ENCODE results near the gene PAX2. TPM values are rescaled to one million over a fixed set of nuclear protein-coding genes. Genes with fewer than 3 reads are reported as not detected.
"Not testable (repeated sequence)": the region's sequence is repeated elsewhere in the genome, so short reads cannot be mapped to it uniquely, and the experiment has no call there.

PAX2 gene
- not detected for total RNA-seq

- DNase-seq (ENCODE audit: low spot score) (no peak), ATAC-seq (no peak)
- intact Hi-C loops (cut with DNase I): no loop called here
These were observed at the start of gene PAX2 for GRCh38 chr10:100744987-100745881. Gene PAX2 (plus strand): TSS chr10:100745582. CDS start chr10:100746261, 679 bp downstream.

- ATAC-seq (no peak), DNase-seq (ENCODE audit: low spot score) (no peak)
- intact Hi-C loops (cut with DNase I): no loop called here
These were observed 48.9 kb upstream of the PAX2 start for GRCh38 chr10:100696477-100696901.

- no peak for DNase-seq (ENCODE audit: low spot score)
- intact Hi-C loops (cut with DNase I): no loop called here
- no peak for ATAC-seq
These were observed 48.3 kb upstream of the PAX2 start for GRCh38 chr10:100697070-100697469.

- ATAC-seq (no peak), DNase-seq (ENCODE audit: low spot score) (no peak)
- intact Hi-C loops (cut with DNase I): no loop called here
These were observed 47.8 kb upstream of the PAX2 start for GRCh38 chr10:100697631-100698030.

GRCh38 chr10:100701704-100702103 lies 43.7 kb upstream of the PAX2 start:
- ATAC-seq; intact Hi-C loops (cut with DNase I); DNase-seq (ENCODE audit: low spot score): not testable (repeated sequence)

GRCh38 chr10:100705139-100705538 lies 40.2 kb upstream of the PAX2 start:
- intact Hi-C loops (cut with DNase I): no loop called here
- DNase-seq (ENCODE audit: low spot score) (no peak), ATAC-seq (no peak)

- intact Hi-C loops (cut with DNase I): no loop called here
- ATAC-seq (no peak), DNase-seq (ENCODE audit: low spot score) (no peak)
These were observed 38.0 kb upstream of the PAX2 start for GRCh38 chr10:100707261-100707848.

- ATAC-seq: no peak
- intact Hi-C loops (cut with DNase I): no loop called here
- DNase-seq (ENCODE audit: low spot score): no peak
These were observed 36.0 kb upstream of the PAX2 start for GRCh38 chr10:100709146-100710082.

GRCh38 chr10:100710151-100710871 lies 35.1 kb upstream of the PAX2 start:
- ATAC-seq (no peak), DNase-seq (ENCODE audit: low spot score) (no peak)
- intact Hi-C loops (cut with DNase I): no loop called here

- ATAC-seq (no peak), DNase-seq (ENCODE audit: low spot score) (no peak)
- intact Hi-C loops (cut with DNase I): no loop called here
These were observed 32.1 kb upstream of the PAX2 start for GRCh38 chr10:100713049-100713858.

GRCh38 chr10:100713859-100714565 lies 31.4 kb upstream of the PAX2 start:
- intact Hi-C loops (cut with DNase I): no loop called here
- DNase-seq (ENCODE audit: low spot score): no peak
- ATAC-seq: no peak

- DNase-seq (ENCODE audit: low spot score) (no peak), ATAC-seq (no peak)
- intact Hi-C loops (cut with DNase I): no loop called here
These were observed 30.8 kb upstream of the PAX2 start for GRCh38 chr10:100714566-100714950.

- DNase-seq (ENCODE audit: low spot score) (no peak), ATAC-seq (no peak)
- intact Hi-C loops (cut with DNase I): no loop called here
These were observed 30.3 kb upstream of the PAX2 start for GRCh38 chr10:100715101-100715444.

GRCh38 chr10:100715445-100716385 lies 29.7 kb upstream of the PAX2 start:
- ATAC-seq (no peak), DNase-seq (ENCODE audit: low spot score) (no peak)
- intact Hi-C loops (cut with DNase I): no loop called here

- DNase-seq (ENCODE audit: low spot score) (no peak), ATAC-seq (no peak)
- intact Hi-C loops (cut with DNase I): no loop called here
These were observed 28.2 kb upstream of the PAX2 start for GRCh38 chr10:100717166-100717565.

- DNase-seq (ENCODE audit: low spot score) (no peak), ATAC-seq (no peak)
- intact Hi-C loops (cut with DNase I): no loop called here
These were observed 27.1 kb upstream of the PAX2 start for GRCh38 chr10:100718197-100718742.

All from sciatic nerve (tissue), 2 donors.